SKM-1 treated with dmso at 0.1 percent for 144 hours (cell line): ENCODE measurements around the gene KCTD1.

Experiments used
- DNase-seq: peaks from one replicate; lab custom pipeline; 2025; ENCODE audit not compliant: unreplicated experiment; lab: John Stamatoyannopoulos, UW

The KCTD1 gene

GRCh38 chr18:26548415-26549262, at the start of gene KCTD1:
Gene KCTD1, minus strand, starts transcription at chr18:26548553. Its CDS starts 17 bp downstream, at chr18:26548536.
- peak; percentile 41 for DNase-seq

DNA sequence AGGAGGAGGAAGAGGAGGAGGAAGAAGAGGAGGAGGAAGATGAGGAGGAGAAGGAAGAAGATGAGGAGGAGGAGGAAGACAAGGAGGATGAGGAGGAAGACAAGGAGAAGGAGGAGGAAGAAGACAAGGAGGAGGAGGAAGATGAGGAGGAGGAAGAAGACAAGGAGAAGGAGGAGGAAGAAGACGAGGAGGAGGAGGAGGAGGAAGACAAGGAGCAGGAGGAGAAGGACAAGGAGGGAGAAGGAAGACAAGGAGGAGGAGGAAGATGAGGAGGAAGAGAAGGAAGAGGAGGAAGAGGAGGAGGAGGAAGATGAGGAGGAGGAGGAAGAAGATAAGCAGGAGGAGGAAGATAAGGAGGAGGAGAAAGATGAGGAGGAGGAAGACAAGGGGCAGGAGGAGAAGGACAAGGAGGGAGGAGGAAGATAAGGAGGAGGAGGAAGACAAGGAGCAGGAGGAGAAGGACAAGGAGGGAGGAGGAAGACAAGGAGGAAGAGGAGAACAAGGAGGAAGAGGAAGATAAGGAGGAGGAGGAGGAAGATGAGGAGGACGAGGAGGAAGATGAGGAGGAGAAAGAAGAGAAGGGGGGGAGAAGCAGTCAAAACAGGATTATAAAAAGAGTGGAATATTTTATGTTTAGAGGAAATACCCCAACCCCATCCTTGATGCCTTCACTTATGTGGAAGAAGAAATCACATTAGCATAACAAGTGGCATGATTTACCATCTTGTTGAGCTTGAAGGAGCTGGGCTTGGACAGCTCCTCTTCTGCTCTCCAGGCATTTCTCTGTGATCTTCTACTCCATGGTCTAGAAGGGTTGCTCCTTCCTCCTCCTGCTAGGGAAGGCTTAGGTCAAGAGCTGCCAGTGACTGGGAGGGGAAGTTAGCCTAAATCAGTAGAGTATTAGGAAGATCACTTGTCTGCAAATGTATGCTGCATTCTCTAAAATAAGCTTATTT, 45.3 kb upstream of the KCTD1 start:
- DNase-seq = no peak

GRCh38 chr18:26584745-26585144, 36.4 kb upstream of the KCTD1 start:
- DNase-seq = no peak

GRCh38 chr18:26579941-26580618, 31.7 kb upstream of the KCTD1 start:
- DNase-seq = no peak

- DNase-seq = no peak
Measured at GRCh38 chr18:26575865-26576217, 27.5 kb upstream of the KCTD1 start.

- no peak for DNase-seq
Measured at GRCh38 chr18:26574958-26575864, 26.9 kb upstream of the KCTD1 start.

- no peak for DNase-seq
Measured at GRCh38 chr18:26568926-26569665, 20.7 kb upstream of the KCTD1 start.

DNA sequence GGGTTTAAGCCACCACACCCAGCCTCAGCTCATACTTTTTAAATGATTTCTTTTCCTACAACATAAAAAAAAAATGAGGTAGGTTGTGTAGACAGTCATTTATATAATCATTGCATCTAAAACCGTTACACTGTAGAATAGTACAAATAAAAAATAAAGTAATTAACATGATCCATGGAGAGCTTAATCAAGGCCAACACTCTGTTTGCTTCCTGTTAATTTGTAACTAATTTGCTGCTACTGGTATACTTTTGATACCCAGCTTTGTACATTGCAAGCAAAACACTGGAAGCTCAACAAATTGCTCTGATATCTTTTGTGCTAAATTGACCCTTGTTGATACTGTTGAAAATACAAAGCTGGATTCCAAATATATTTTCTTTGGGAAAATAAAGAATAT, 20.2 kb upstream of the KCTD1 start:
- no peak for DNase-seq

- no peak for DNase-seq
Measured at GRCh38 chr18:26566874-26567555, 18.7 kb upstream of the KCTD1 start.

GRCh38 chr18:26565514-26565913, 17.2 kb upstream of the KCTD1 start:
- DNase-seq = no peak

DNA sequence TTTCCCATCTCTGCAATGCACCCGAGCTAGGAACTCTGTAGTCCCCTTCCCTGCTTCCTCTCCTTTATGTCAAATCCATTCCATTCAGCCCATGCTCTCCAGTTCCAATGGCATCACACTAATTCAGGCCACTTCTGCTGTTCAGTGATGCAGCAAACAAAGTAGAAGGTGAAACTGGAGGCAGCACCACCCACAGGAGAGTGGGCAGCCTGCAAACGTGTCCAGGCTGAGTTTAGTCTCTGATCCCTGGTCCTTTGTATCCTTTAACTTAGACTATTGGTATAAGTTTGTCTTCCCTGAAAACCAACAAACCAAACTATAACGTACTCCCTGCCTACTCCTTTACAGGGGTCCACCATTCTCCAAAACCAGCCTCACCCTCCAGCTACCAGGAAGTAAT, 14.7 kb upstream of the KCTD1 start:
- no peak for DNase-seq

GRCh38 chr18:26562568-26562967, 14.2 kb upstream of the KCTD1 start:
- no peak for DNase-seq

DNA sequence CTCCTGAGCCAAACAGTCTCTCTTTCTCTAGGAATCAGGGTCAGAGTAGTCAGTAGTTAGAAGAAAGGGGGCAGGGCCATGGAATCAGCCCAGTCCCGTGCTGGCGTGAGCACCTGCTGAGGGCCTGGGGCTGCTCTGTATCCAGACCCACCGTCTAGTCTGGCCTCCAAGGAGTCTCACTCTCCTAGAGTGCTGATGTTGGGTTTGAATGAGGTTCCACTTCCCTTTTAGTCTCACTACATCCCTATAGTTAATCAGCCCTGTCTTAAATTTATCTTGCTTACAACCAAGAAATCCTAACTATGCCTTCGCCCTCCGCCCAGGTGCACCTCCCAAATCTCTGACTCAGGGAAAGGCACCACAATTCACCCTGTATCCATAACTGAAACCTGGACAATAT, 13.4 kb upstream of the KCTD1 start:
- no peak for DNase-seq

DNA sequence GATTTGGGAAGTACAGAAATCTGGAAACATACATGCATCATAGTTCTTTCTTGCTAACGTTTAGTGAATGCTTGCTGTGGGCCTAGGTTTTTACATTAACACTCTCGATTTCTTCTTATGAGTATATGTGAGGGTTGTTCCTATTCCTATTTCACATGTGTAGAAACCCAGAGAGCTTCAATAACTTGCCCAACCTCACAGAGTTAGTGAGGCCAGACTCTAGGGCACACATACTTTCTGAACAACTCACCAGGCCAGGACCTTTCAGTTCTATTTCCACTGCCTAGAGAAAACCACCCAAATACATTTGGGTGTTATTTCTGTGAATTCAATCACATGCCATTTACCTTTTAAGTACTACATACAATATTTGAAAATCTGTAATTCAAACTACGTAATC, 8.2 kb upstream of the KCTD1 start:
- DNase-seq = no peak

- no peak for DNase-seq
Measured at GRCh38 chr18:26555804-26556553, 7.6 kb upstream of the KCTD1 start.

GRCh38 chr18:26553943-26554342, 5.6 kb upstream of the KCTD1 start:
- DNase-seq = no peak

- DNase-seq = no peak
Measured at GRCh38 chr18:26551695-26552081, 3.3 kb upstream of the KCTD1 start.

GRCh38 chr18:26550998-26551694, 2.8 kb upstream of the KCTD1 start:
- DNase-seq = no peak
